SKM-1 (cell line): ENCODE results near the gene PEAK1.

ENCODE experiments used
- DNase-seq: peaks from one replicate; lab custom pipeline; 2025; ENCODE audit not compliant: unreplicated experiment; lab: John Stamatoyannopoulos, UW

PEAK1 gene

GRCh38 chr15:77068633-77069032 lies 351.3 kb downstream of the PEAK1 start:
- DNase-seq, result no peak

GRCh38 chr15:77067691-77068367 lies 352.1 kb downstream of the PEAK1 start:
- no peak for DNase-seq

DNA sequence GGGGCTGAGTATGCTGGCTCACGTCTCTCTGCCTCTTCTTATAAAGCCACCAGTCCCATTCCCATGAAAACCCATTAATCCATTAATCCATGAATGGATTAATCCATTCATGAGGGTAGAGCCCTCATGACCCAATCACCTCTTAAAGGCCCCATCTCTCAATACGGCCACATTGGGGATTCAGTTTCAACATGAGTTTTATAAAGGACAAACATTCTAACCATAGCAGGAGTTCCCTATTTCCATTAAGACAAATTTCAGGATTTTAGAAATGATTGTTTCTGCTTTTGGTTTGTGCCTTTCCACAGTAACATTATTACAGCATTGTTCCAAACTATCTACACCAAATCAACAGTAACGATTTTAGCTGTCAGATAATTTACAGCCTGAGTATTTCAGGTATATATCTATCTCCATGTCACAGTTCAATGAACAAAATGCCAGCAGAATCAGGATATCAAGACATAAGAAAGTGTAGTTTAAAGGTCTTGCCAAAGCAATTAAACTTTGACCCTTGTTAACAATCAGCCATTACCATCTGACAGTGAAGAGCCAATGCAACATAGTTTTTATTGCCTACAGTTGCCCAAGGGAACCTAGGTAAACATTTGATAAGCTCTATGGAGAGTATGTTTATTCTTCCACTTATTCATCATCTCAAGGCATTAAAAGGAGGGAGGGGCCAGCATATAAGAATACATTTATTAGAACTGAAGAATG lies 352.8 kb downstream of the PEAK1 start:
- no peak for DNase-seq

DNA sequence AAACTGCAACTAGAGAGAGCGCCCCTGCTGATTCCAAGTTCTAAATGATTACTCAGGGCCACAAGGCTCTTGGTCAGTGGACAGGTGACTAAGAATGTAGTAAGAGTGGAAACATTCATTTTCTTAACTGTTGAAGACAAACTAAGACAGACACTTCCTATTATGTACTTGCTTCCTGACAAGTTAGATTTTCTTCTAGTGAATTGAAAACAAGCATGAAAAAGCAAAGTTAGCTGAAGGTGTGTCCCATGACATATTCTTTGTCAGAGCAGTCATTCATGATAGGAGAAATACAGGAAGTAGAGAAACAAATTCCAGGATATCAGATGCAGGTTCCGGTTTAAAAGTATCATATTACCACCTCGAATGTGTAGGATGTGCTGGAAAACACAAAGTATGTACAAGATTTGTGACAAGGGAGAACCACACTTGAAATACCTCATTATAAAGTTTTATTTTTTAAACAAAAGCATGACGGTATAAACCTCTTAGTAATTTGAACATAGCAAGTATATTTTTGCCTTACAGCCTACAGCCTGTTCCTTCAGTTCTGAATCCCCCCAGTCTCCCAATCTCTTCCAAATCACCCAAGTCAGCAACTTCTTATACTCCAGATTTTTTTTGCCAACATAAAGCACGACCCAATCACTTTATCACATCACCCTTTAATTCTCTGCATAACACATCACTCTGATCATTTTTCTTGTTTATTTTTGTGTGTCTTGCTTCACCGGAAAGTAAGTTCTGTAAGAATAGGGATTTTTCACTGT lies 355.2 kb downstream of the PEAK1 start:
- no peak for DNase-seq

GRCh38 chr15:77064063-77064462 lies 355.8 kb downstream of the PEAK1 start:
- DNase-seq, result no peak

DNA sequence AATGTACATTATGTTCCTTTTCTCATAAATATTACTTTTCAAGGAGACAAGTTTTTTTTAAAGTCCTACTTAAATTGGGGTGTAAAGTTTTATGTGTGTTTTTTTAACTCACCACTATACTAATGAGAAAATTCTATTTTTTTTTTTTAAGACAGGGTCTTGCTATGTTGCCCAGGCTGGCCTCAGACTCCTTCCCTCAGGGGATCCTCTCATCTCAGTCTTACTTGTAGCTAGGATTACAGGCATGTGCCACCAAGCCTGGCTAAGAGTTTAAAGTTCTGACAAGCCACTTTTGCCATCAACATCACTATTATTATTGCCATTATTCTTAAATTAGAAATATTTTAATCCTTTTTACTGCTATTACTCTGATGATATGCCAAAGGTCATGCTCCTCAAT lies 356.7 kb downstream of the PEAK1 start:
- DNase-seq, result no peak

DNA sequence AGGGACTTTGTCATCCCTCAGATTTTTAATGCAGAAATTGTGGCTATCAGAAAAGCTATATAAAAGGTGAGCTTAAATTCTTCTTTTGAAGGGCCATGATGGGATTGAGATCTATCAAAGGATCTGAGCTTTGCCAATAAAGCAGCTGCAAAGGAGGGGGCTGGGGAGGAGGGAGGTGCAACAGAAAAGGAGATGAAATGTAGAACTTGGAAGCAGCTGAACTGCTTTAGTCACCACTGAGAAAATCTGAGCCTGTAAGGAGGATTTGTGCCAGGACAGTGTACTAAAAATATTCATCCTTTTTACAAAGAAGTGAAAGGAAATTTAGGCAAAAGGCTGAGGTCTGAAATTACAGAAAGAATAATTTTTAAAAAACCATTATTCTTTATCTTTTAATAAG lies 359.4 kb downstream of the PEAK1 start:
- DNase-seq, result no peak

GRCh38 chr15:77059786-77060361 lies 360.0 kb downstream of the PEAK1 start:
- DNase-seq, result no peak

DNA sequence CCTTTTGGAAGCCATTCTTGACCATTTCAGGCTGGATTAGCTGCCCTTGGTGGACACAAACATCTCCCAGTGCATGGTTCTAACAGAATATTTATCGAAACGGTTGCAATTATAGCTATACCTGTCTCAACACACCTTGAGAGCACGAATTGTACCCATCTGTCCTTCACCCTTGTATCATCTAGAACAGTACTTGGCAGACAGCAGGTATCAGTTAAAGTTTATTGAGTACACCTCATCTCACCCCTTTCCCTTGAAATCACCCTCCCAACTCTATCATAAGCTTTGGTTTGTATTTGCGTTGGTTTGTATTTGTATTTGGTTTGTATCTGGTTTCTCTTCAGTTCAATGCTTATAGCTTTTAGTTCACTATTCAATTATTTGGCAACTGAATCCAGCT lies 361.4 kb downstream of the PEAK1 start:
- DNase-seq, result no peak

GRCh38 chr15:77057685-77058084 lies 362.2 kb downstream of the PEAK1 start:
- no peak for DNase-seq

GRCh38 chr15:77057072-77057471 lies 362.8 kb downstream of the PEAK1 start:
- DNase-seq, result no peak

GRCh38 chr15:77053709-77054108 lies 366.2 kb downstream of the PEAK1 start:
- no peak for DNase-seq

DNA sequence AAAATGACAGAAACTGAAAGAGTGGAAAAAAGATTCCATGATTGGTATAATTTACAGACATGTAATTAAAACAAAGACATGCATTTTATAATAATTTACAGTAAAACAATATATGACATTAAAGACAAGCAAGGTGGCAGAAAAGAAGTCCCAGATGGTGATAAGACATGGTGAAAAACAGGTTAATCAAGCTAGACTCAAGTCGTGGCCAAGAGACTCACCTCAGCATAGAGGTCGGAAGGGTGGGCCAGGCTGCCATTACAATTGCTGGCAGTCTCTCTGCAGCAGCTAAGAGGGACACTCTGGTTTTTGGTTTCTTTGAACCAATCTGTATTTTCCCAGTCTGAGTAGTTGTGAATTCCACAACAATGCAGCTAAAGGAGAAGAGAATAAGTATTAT lies 367.3 kb downstream of the PEAK1 start:
- no peak for DNase-seq
